K562 (cell line): Measurements from ENCODE around the gene TAF1A.

Source experiments
- CEBPB ChIP-seq: fragments of 450-650 bp; IDR thresholded peaks from 2 replicates; pipeline ENCODE4 v1.6.1; 2016; ENCODE audit warnings: missing genetic modification characterization, missing compliant biosample characterization
- CTCF ChIP-seq, 3 experiments: IDR thresholded peaks in 2 of 3; conservative IDR thresholded peaks in 1 of 3; 2 replicates each; pipeline ENCODE4 v1.5.1; 2011 to 2012; ENCODE audit warnings: low read length in 3 of 3, mild to moderate bottlenecking in 3 of 3, control low read depth in 2 of 3, improper control_type of control experiment in 1 of 3, inconsistent platforms in 1 of 3, low read depth in 1 of 3, mixed read lengths in 1 of 3, moderate library complexity in 1 of 3; ENCODE audit not compliant: insufficient read depth in 2 of 3
- MYNN ChIP-seq, 2 experiments: sonication (generic); formaldehyde crosslinking in 1 of 2; IDR thresholded peaks; 2 replicates each; pipeline versions ENCODE4 v1.5.0 to v1.6.1; 2016 to 2020; ENCODE audit warnings: antibody characterized with exemption in 1 of 2, missing genetic modification reagents in 1 of 2
- REST ChIP-seq, 2 experiments: fragments of 450-650 bp; formaldehyde crosslinking in 1 of 2; IDR thresholded peaks; 2 replicates each; pipeline versions ENCODE4 v1.4.0 to v1.6.1; 2014 to 2020; ENCODE audit warnings: mild to moderate bottlenecking in 2 of 2, borderline replicate concordance in 1 of 2, low read depth in 1 of 2
- ZNF280B ChIP-seq: fragments of 250-450 bp; sonication (Bioruptor Pico); IDR thresholded peaks from 2 replicates; pipeline ENCODE4 v1.5.1; 2021; ENCODE audit warnings: mild to moderate bottlenecking
- ZNF282 ChIP-seq: sonication (generic); formaldehyde crosslinking; IDR thresholded peaks from 2 replicates; pipeline ENCODE4 v1.8.1; 2023; ENCODE audit warnings: missing genetic modification reagents

GRCh38 chr1:222546091-222546490 lies 43.6 kb downstream of the TAF1A start:
- TF ChIP-seq CEBPB (no peak), ZNF282 (no peak), REST (IDR thresholded peaks at IDR 0.05; ENCODE audit: borderline replicate concordance) (no peak), REST (CRISPR knock-in tag; IDR thresholded peaks at IDR 0.05; ENCODE audit: low read depth) (no peak), CTCF (IDR thresholded peaks at IDR 0.05 in 2 of 3, conservative IDR thresholded peaks at IDR 0.05 in 1 of 3; ENCODE audit: insufficient read depth in 2 of 3, low read depth in 1 of 3, low read length in 3 of 3) (no peak), MYNN (IDR thresholded peaks at IDR 0.05) (no peak), MYNN (CRISPR knock-in tag; IDR thresholded peaks at IDR 0.05) (no peak), ZNF280B (CRISPR knock-in tag) (no peak)
